SK-N-SH (cell line): ENCODE data around the gene TDP2. TPM values are rescaled to one million over a fixed set of nuclear protein-coding genes. Genes with fewer than 3 reads are reported as not detected.

Experiments
- CTCF ChIA-PET: fragments of 300-600, 350-600 bp; formaldehyde crosslinking; extraction: SDS; loops from one replicate; lab custom pipeline; 2021; lab: Yijun Ruan, JAX
- POLR2A ChIA-PET: fragments of 350-600 bp; sonication (Branson Sonifier 250); formaldehyde crosslinking; extraction: SDS; loops from one replicate; lab custom pipeline; 2020; ENCODE audit warnings: antibody characterized with exemption, inconsistent platforms; lab: Yijun Ruan, JAX
- DNase-seq: peaks from one replicate; pipeline ENCODE4 v3.0.0; 2012
- H2AFZ ChIP-seq: fragments of 200-600 bp; sonication (generic); 2 replicates; pipeline ENCODE4 v1.8.1; 2016; ENCODE audit warnings: antibody characterized with exemption, mild to moderate bottlenecking, low read depth
- H3F3A ChIP-seq: fragments of 200-600 bp; sonication (generic); replicated peaks from 2 replicates; pipeline ENCODE3; 2016; ENCODE audit warnings: antibody characterized with exemption, mild to moderate bottlenecking; ENCODE audit not compliant: insufficient read depth
- H3K27ac ChIP-seq, 2 experiments: fragments of 200-500 bp in 1 of 2; fragments of 200-600 bp in 1 of 2; sonication (Bioruptor generic) in 1 of 2; sonication (generic), shearing (Covaris generic) in 1 of 2; 2 replicates each; pipeline versions ENCODE4 v1.5.1 to v1.6.1; 2014 to 2016; ENCODE audit warnings: low read depth in 2 of 2, inconsistent platforms in 1 of 2, low read length in 1 of 2, mild to moderate bottlenecking in 1 of 2, mixed read lengths in 1 of 2
- H3K27me3 ChIP-seq: fragments of 200-600 bp; sonication (generic), shearing (Covaris generic); 2 replicates; pipeline ENCODE4 v1.6.1; 2016; ENCODE audit warnings: mixed run types; ENCODE audit not compliant: insufficient read depth
- H3K36me3 ChIP-seq, 2 experiments: fragments of 200-500 bp in 1 of 2; fragments of 200-600 bp in 1 of 2; sonication (Bioruptor generic) in 1 of 2; sonication (generic) in 1 of 2; replicated peaks in 1 of 2; 2 replicates each; pipeline versions ENCODE3 to v1.5.1; 2014 to 2016; ENCODE audit warnings: low read length in 1 of 2, mild to moderate bottlenecking in 1 of 2; ENCODE audit not compliant: insufficient read depth in 2 of 2, control insufficient read depth in 1 of 2
- H3K4me1 ChIP-seq, 2 experiments: fragments of 200-500 bp in 1 of 2; fragments of 200-600 bp in 1 of 2; sonication (Bioruptor generic) in 1 of 2; sonication (generic), shearing (Covaris generic) in 1 of 2; 2 replicates each; pipeline versions ENCODE4 v1.5.1 to v1.6.1; 2014 to 2016; ENCODE audit warnings: low read depth in 1 of 2, low read length in 1 of 2, mixed run types in 1 of 2; ENCODE audit not compliant: insufficient read depth in 2 of 2, control insufficient read depth in 1 of 2
- H3K4me2 ChIP-seq: fragments of 200-600 bp; sonication (generic), shearing (Covaris generic); 2 replicates; pipeline ENCODE4 v1.6.1; 2017; ENCODE audit warnings: mixed run types
- H3K4me3 ChIP-seq, 2 experiments: fragments of 200-500 bp in 1 of 2; fragments of 200-600 bp in 1 of 2; sonication (Bioruptor generic) in 1 of 2; sonication (generic), shearing (Covaris generic) in 1 of 2; 2 replicates each; pipeline versions ENCODE4 v1.5.1 to v1.8.1; 2014 to 2016; ENCODE audit warnings: low read depth in 2 of 2, inconsistent platforms in 1 of 2, low read length in 1 of 2, mild to moderate bottlenecking in 1 of 2, mixed read lengths in 1 of 2, moderate library complexity in 1 of 2
- H3K79me2 ChIP-seq: fragments of 200-600 bp; sonication (generic); 2 replicates; pipeline ENCODE4 v1.8.1; 2017; ENCODE audit warnings: mild to moderate bottlenecking; ENCODE audit not compliant: insufficient read depth
- H3K9ac ChIP-seq: fragments of 200-600 bp; sonication (generic); 2 replicates; pipeline ENCODE4 v1.6.1; 2017; ENCODE audit warnings: mixed run types
- H3K9me2 ChIP-seq: fragments of 200-600 bp; sonication (generic); 2 replicates; pipeline ENCODE4 v1.6.1; 2017; ENCODE audit warnings: mixed run types
- H3K9me3 ChIP-seq: fragments of 200-600 bp; sonication (generic); 2 replicates; pipeline ENCODE4 v1.6.1; 2017; ENCODE audit warnings: mixed run types, mild to moderate bottlenecking, moderate library complexity
- H4K20me1 ChIP-seq: fragments of 200-600 bp; sonication (generic); 2 replicates; pipeline ENCODE4 v1.6.1; 2017; ENCODE audit warnings: mild to moderate bottlenecking, mixed run types; ENCODE audit not compliant: insufficient read depth
- CHD2 ChIP-seq: fragments of 150-350 bp; IDR thresholded peaks from 2 replicates; pipeline ENCODE4 v1.6.1; 2018; ENCODE audit warnings: low read length; ENCODE audit not compliant: partially characterized antibody
- FOSL2 ChIP-seq: IDR thresholded peaks from 2 replicates; pipeline ENCODE4 v1.4.0; 2012; ENCODE audit warnings: low read depth, mild to moderate bottlenecking, moderate library complexity, borderline replicate concordance
- MEF2A ChIP-seq: IDR thresholded peaks from 2 replicates; pipeline ENCODE4 v1.4.0; 2012; ENCODE audit warnings: low read depth, borderline replicate concordance
- PBX3 ChIP-seq: IDR thresholded peaks from 2 replicates; pipeline ENCODE4; 2012
- RAD21 ChIP-seq: IDR thresholded peaks from 2 replicates; pipeline ENCODE4 v1.6.1; 2012; ENCODE audit warnings: mild to moderate bottlenecking, low read length
- REST ChIP-seq: IDR thresholded peaks from 2 replicates; pipeline ENCODE4 v1.6.1; 2012; ENCODE audit warnings: mild to moderate bottlenecking, low read depth, low read length, moderate library complexity
- RFX5 ChIP-seq: IDR thresholded peaks from 2 replicates; pipeline ENCODE4 v1.6.1; 2012; ENCODE audit warnings: mild to moderate bottlenecking, improper control_type of control experiment, low read length
- SIN3A ChIP-seq: IDR thresholded peaks from 2 replicates; pipeline ENCODE4 v1.6.1; 2012; ENCODE audit warnings: low read depth, mild to moderate bottlenecking, low read length, moderate library complexity, borderline replicate concordance
- USF1 ChIP-seq: IDR thresholded peaks from 2 replicates; pipeline ENCODE4 v1.4.0; 2012; ENCODE audit warnings: low read depth, borderline replicate concordance
- ZBTB33 ChIP-seq: IDR thresholded peaks from 2 replicates; pipeline ENCODE4 v1.4.0; 2012; ENCODE audit warnings: low read depth, borderline replicate concordance
- WGBS: methylation state at CpG from one replicate; pipeline ENCODE4 v1.1.6; 2017; ENCODE audit warnings: low lambda C conversion rate; 5-methylcytosine and 5-hydroxymethylcytosine counted together
- polyA plus RNA-seq, 3 experiments: library from polyadenylated mRNA; depleted of rRNA; stranded (reverse); fragments of >200 nt; gene quantifications; 2 replicates each; pipeline ENCODE4 v1.2.3, GENCODE V29; 2012

The TDP2 gene
- polyA plus RNA-seq, 1 of the 3 experiments (the other 2 are of a cell fraction), result 20.0 TPM

- ChIA-PET CTCF (interaction anchor here (5.4 kb wide), 2 partner anchors 118 kb away, joined by 52 to 65 read pairs; no protein-coding TSS in a partner anchor), POLR2A (no interaction called here)
- H3K4me3 ChIP-seq, result no peak overlapping the region
- WGBS, result 91% methylated on average over 3 of the region's 3 CpGs
- no peak for DNase-seq
- H3K9me3 ChIP-seq, result no peaks in the 10 kb centered on the region
- H3F3A ChIP-seq, result peaks cover 39% of the 10 kb centered on the region
- H2AFZ ChIP-seq, result no peak overlapping the region
- H3K9ac ChIP-seq, result no peak overlapping the region
- no peak overlapping the region; a peak in 1 of 4 replicates for H3K27ac ChIP-seq
- no peaks in the 10 kb centered on the region for H3K27me3 ChIP-seq
- TF ChIP-seq MEF2A, result no peak
- no peak for TF ChIP-seq PBX3
- TF ChIP-seq ZBTB33, result no peak
- TF ChIP-seq USF1, result no peak
- no peak for TF ChIP-seq FOSL2
- no peak for TF ChIP-seq RFX5
- no peak for TF ChIP-seq CHD2
- no peak for TF ChIP-seq SIN3A
- no peak for TF ChIP-seq REST
- TF ChIP-seq RAD21, result no peak
- no peaks in the 10 kb centered on the region for H3K4me1 ChIP-seq
- H3K36me3 ChIP-seq, result peaks cover 31 to 33% of the 10 kb centered on the region in 2 experiments
- no peak overlapping the region for H3K4me2 ChIP-seq
- no peaks in the 10 kb centered on the region for H3K9me2 ChIP-seq
- H4K20me1 ChIP-seq, result no peaks in the 10 kb centered on the region; the same call in 1 of the 2 replicates
- H3K79me2 ChIP-seq, result no peaks in the 10 kb centered on the region
Observed at GRCh38 chr6:24699521-24700359, 33.0 kb upstream of the TDP2 start.
